Fibroblast of the aortic adventitia (primary cell): ENCODE results near the gene MED19. TPM values are rescaled to one million over a fixed set of nuclear protein-coding genes. Genes with fewer than 3 reads are reported as not detected.

Experiments used
- DNase-seq: peaks from one replicate; pipeline ENCODE4 v3.0.0-alpha.2; 2010; ENCODE audit warnings: low read depth
- H3K4me3 ChIP-seq: 2 replicates; pipeline ENCODE4 v1.5.1; 2011; ENCODE audit warnings: low read depth, mild to moderate bottlenecking, control low read depth, low read length, moderate library complexity
- total RNA-seq: library from RNA; depleted of rRNA; stranded (reverse); fragments of >200 nt; gene quantifications from 2 replicates; pipeline ENCODE4 v1.2.3, GENCODE V29; 2012; ENCODE audit warnings: low replicate concordance
- TF ChIP-seq, protein P1 (sequence below): IDR thresholded peaks from 2 replicates; pipeline ENCODE4 v1.5.1; 2011; ENCODE audit warnings: mild to moderate bottlenecking, low read length, control low read depth, inconsistent platforms; ENCODE audit not compliant: insufficient read depth

The MED19 gene
- total RNA-seq, 1 donor: 16.9 TPM

DNA sequence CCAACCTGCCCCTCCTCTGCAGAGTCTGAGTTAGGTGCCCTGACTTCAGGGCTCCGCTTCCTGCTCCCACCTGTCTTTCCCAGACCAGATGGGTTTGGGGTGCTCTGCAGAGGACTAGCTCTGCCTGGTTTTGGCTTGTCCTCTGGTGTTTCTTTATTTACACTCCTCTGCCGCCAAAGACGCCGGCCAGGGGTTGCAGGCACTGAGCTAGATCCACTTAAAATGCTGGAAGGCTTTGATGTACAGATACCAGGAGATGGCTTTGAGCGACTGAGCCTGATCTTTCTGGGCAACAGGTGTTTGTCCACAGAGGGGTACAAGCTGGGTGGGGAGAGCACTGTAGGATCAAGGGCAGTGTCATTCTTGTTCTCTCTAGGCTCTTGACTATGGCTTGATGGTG, 33.2 kb upstream of the MED19 start:
- no peak for DNase-seq
- H3K4me3 ChIP-seq: no peak overlapping the region
- TF ChIP-seq, protein P1, sequence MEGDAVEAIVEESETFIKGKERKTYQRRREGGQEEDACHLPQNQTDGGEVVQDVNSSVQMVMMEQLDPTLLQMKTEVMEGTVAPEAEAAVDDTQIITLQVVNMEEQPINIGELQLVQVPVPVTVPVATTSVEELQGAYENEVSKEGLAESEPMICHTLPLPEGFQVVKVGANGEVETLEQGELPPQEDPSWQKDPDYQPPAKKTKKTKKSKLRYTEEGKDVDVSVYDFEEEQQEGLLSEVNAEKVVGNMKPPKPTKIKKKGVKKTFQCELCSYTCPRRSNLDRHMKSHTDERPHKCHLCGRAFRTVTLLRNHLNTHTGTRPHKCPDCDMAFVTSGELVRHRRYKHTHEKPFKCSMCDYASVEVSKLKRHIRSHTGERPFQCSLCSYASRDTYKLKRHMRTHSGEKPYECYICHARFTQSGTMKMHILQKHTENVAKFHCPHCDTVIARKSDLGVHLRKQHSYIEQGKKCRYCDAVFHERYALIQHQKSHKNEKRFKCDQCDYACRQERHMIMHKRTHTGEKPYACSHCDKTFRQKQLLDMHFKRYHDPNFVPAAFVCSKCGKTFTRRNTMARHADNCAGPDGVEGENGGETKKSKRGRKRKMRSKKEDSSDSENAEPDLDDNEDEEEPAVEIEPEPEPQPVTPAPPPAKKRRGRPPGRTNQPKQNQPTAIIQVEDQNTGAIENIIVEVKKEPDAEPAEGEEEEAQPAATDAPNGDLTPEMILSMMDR: no peak

DNA sequence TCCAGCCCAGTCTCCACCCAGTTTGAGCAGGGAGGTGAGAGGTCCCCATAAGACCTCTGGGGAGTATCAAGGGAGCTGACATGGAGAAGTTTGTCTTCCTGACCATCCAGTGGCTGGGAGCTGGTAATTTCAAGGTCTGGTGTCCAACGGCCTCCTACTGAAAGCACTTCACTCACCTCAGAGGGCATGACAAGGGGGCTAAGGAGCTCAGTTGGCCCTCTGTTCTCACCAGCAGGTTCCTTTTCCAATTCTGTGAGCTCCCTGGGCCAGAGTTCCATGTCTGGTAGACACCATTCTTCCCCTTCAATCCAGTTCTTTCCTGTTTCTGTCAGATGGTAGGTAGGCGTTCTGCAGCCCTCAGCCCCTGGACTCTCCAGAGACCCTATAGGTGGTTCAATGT, 32.3 kb upstream of the MED19 start:
- DNase-seq: no peak
- TF ChIP-seq, protein P1: no peak
- no peak overlapping the region for H3K4me3 ChIP-seq

DNA sequence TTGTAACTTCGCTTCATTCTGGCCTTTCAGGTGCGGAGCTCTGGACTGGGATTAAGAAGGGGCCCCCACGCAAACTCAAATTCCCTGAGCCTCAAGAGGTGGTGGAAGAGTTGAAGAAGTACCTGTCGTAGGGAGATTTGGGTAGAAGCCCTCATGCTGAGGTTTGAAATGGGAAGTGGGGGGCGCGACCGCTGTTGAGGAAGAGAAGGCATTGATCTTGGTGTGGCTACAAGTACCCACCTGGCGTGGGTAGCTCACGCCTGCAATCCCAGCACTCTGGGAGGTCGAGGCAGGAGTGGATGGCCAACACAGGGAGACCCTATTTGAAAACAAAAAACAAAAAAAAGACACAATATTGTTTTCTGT, 30.1 kb upstream of the MED19 start:
- no peak for DNase-seq
- TF ChIP-seq, protein P1: no peak
- peak overlapping the region; percentile 91 for H3K4me3 ChIP-seq

DNA sequence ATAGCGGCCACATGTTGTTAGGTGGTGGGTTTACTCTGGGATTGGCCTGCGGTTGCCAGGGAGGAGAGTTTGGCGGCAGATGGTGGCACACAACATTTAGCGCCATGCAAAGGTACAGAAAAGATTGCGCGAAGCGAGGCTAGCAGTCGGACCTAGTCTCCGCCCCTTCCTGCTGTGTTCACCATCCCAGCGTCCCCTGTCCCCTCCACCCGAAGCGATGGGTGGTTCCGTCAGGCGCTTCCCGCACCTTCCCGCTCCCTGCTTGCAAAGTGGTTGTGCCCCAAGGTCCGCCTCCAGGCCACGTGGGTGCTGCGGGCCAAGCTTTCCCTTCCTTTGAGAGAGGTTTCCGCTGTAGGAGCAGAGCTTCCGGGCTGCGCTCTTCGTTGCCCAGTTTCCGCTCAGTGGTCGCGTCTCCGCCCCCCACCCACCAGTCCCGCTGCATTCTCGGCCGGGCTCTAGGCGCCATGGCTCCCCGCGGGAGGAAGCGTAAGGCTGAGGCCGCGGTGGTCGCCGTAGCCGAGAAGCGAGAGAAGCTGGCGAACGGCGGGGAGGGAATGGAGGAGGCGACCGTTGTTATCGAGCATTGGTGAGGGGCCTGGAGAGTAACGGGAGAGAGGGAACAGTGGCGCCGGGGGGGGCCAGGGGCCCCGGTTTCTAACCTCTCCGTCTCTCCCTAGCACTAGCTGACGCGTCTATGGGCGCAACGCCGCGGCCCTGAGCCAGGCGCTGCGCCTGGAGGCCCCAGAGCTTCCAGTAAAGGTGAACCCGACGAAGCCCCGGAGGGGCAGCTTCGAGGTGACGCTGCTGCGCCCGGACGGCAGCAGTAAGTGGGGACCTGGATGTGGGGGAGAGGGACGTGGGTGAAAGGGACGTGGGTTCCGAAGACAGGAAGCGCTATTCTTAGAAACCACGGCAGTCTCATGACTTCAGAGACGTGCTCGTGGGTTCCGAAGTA, 29.4 kb upstream of the MED19 start, which contains the start of gene SELENOH:
Gene SELENOH, plus strand, starts transcription at position 360 of the 955 bp plus-strand sequence. Its CDS starts 105 bp downstream, at position 465.
- peak; percentile 96 for DNase-seq
- TF ChIP-seq, protein P1: no peak
- H3K4me3 ChIP-seq: peak within 1 kb of the TSS; percentile 91

DNA sequence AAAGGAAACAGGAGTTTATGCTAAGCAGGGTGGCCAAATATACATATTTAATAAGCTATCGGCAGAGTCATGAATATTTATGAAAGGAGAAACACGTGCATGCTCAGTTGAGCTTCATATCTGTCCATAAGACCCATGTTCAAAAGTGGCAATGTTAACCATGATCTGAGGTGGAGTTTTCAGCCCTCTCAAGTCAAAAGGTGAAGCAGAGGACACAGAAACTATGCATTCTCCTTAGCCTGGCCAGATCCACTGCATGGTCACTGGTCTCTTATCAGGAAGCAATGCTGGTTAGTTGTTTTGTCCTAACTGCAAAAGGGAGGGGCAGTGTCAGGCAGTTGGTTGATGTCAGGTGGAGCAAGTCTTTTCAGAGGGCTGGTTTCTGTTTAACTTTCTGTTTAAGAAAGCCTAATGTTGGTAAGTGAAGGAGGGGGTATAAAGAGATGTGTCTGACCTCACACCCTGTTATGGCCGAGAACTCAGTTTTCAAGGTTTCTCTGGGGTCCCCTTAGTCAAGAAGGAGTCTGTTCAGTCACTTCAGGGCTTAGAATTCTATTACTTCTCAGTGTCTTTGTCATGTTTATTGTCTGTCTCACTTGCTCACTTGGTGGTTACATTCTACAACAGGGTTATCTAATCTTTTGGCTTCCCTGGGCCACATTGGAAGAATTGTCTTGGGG, 23.7 kb upstream of the MED19 start:
- H3K4me3 ChIP-seq: no peak overlapping the region
- TF ChIP-seq, protein P1: no peak
- no peak for DNase-seq

DNA sequence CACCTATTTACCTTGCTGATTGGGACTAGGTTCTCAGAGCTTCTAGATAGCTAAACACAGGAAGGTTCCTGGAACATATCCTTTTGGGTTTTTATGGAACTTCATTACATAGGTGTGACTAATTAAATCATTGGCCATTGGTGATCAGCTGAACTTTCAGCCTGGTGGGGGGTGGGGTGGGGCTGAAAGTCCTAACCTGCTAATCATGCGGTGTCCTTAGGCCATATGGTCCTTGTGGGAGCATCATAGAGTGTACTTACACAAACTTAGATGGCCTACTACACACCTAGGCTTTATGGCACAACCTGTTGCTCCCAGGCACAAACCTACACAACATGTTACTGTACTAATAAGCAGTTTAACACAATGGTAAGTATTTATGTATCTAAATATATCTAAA, 20.6 kb upstream of the MED19 start:
- DNase-seq: no peak
- no peak overlapping the region for H3K4me3 ChIP-seq
- TF ChIP-seq, protein P1: no peak
